ENCODE results near the gene PCSK1N. TPM values are rescaled to one million over a fixed set of nuclear protein-coding genes. Genes with fewer than 3 reads are reported as not detected.

Gene PCSK1N
- total RNA-seq, 1 experiment from 2014 or later = 0.22 TPM

DNA sequence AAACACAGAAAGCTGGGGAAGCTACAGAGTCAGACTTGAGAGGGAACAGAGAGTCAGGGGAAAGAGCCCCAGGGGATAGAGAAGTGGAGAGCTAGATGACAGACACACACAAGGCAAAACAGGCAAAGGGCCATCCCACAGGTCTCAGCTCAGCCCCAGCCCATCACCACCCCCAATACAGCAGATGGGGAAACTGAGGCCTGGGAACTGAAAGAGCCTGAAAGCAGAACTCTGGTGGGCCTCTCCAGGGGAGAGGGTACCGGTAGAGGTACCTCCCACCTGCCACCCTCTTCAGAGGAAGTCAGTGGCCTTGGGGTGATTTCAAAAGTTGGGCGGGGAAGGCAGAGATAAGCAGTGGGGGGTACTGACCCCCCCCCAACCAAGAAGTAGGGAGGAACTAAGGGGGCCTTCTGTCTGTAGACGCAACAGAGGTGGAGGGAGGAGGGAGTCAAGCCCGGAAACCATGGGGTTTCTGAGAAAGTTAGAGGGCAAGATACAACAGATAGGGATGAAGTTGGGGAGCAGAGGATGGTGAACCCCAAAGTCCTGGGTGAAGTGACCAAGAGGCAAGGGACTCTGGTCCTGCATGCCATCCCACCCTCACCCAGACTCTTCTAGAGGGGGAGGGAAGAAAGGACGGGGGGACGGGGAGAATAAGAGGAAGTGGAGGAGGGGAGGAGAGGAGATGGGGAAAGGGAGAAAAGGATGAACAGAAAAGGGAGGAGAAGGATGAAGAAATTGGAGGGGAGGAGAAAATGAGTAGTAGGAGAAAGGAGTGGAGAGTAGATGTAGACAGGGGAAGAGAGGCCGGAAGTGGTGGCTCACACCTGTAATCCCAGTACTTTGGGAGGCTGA lies 45.8 kb downstream of the PCSK1N start:
- no peak overlapping the region for H3K4me2 ChIP-seq (ENCODE audit: low read length)
- H3K79me2 ChIP-seq (ENCODE audit: insufficient read depth, low read length) = no peaks in the 10 kb centered on the region
- BruUV-seq (replicated peaks) = no TSS peak
- no peaks in the 10 kb centered on the region for H3K9me2 ChIP-seq (ENCODE audit: insufficient read depth)
- H3K9ac ChIP-seq (ENCODE audit: low read length) = no peak overlapping the region
- RAD21 ChIA-PET (ENCODE audit: low non-redundant PET in 1 of 2, low total read pairs in 2 of 2, uncharacterized antibody in 2 of 2, unreplicated experiment in 2 of 2) = no interaction called here
- no peak overlapping the region for H2AFZ ChIP-seq (ENCODE audit: low read depth, low read length, poor library complexity, severe bottlenecking)
- CTCF ChIA-PET = no interaction called here
- no peak overlapping the region for H3K4me3 ChIP-seq (replicated peaks in 1 of 2; ENCODE audit: low read depth in 1 of 2, low read length in 2 of 2)
- DNase-seq (ENCODE audit: low read depth, low spot score) = no peak
- TF ChIP-seq EZH2phosphoT487 (IDR thresholded peaks at IDR 0.05; ENCODE audit: borderline replicate concordance) (no peak), YY1 (IDR thresholded peaks at IDR 0.05; ENCODE audit: extremely low read depth, insufficient replicate concordance, low read depth, low read length) (no peak), ELF1 (IDR thresholded peaks at IDR 0.05; ENCODE audit: borderline replicate concordance, low read depth) (no peak), RAD21 (IDR thresholded peaks at IDR 0.05; ENCODE audit: low read depth) (no peak), POLR2AphosphoS5 (IDR thresholded peaks at IDR 0.05; ENCODE audit: low read depth, low read length) (no peak), ZNF274 (IDR thresholded peaks at IDR 0.05; ENCODE audit: low read depth, low read length) (no peak), SIN3A (IDR thresholded peaks at IDR 0.05; ENCODE audit: low read depth) (no peak), ATF3 (IDR thresholded peaks at IDR 0.05) (no peak), TCF7L2 (IDR thresholded peaks at IDR 0.05; ENCODE audit: borderline replicate concordance, extremely low read depth, insufficient read depth, insufficient read length) (no peak), SP1 (IDR thresholded peaks at IDR 0.05; ENCODE audit: low read depth) (no peak)
- TF ChIP-seq, protein P1, sequence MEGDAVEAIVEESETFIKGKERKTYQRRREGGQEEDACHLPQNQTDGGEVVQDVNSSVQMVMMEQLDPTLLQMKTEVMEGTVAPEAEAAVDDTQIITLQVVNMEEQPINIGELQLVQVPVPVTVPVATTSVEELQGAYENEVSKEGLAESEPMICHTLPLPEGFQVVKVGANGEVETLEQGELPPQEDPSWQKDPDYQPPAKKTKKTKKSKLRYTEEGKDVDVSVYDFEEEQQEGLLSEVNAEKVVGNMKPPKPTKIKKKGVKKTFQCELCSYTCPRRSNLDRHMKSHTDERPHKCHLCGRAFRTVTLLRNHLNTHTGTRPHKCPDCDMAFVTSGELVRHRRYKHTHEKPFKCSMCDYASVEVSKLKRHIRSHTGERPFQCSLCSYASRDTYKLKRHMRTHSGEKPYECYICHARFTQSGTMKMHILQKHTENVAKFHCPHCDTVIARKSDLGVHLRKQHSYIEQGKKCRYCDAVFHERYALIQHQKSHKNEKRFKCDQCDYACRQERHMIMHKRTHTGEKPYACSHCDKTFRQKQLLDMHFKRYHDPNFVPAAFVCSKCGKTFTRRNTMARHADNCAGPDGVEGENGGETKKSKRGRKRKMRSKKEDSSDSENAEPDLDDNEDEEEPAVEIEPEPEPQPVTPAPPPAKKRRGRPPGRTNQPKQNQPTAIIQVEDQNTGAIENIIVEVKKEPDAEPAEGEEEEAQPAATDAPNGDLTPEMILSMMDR (IDR thresholded peaks at IDR 0.05 in 2 of 3, conservative IDR thresholded peaks at IDR 0.05 in 1 of 3; ENCODE audit: borderline replicate concordance in 1 of 3, insufficient read depth in 1 of 3, low read depth in 2 of 3, low read length in 2 of 3) = no peak
- TF ChIP-seq, protein P2, sequence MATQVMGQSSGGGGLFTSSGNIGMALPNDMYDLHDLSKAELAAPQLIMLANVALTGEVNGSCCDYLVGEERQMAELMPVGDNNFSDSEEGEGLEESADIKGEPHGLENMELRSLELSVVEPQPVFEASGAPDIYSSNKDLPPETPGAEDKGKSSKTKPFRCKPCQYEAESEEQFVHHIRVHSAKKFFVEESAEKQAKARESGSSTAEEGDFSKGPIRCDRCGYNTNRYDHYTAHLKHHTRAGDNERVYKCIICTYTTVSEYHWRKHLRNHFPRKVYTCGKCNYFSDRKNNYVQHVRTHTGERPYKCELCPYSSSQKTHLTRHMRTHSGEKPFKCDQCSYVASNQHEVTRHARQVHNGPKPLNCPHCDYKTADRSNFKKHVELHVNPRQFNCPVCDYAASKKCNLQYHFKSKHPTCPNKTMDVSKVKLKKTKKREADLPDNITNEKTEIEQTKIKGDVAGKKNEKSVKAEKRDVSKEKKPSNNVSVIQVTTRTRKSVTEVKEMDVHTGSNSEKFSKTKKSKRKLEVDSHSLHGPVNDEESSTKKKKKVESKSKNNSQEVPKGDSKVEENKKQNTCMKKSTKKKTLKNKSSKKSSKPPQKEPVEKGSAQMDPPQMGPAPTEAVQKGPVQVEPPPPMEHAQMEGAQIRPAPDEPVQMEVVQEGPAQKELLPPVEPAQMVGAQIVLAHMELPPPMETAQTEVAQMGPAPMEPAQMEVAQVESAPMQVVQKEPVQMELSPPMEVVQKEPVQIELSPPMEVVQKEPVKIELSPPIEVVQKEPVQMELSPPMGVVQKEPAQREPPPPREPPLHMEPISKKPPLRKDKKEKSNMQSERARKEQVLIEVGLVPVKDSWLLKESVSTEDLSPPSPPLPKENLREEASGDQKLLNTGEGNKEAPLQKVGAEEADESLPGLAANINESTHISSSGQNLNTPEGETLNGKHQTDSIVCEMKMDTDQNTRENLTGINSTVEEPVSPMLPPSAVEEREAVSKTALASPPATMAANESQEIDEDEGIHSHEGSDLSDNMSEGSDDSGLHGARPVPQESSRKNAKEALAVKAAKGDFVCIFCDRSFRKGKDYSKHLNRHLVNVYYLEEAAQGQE (IDR thresholded peaks at IDR 0.05; ENCODE audit: low read depth) = no peak
- no peaks in the 10 kb centered on the region for H3K36me3 ChIP-seq (ENCODE audit: control insufficient read depth in 1 of 2, insufficient read depth in 2 of 2, low read length in 2 of 2)
- intact Hi-C loops (cut with micrococcal nuclease) = no loop called here
- H3K27ac ChIP-seq (ENCODE audit: low read depth, low read length) = no peak overlapping the region
- H4K20me1 ChIP-seq (ENCODE audit: insufficient read depth) = no peaks in the 10 kb centered on the region
- no peaks in the 10 kb centered on the region for H3K27me3 ChIP-seq (ENCODE audit: insufficient read depth, low read length)
- ATAC-seq = no peak
- no peaks in the 10 kb centered on the region for H3K9me3 ChIP-seq (ENCODE audit: control insufficient read depth in 1 of 2, insufficient read depth in 1 of 2, low read depth in 1 of 2, low read length in 2 of 2)
- POLR2A ChIA-PET = no interaction called here
- peaks cover under 1 to 4% of the 10 kb centered on the region in 2 experiments; a peak in 3 of 4 replicates for H3K4me1 ChIP-seq (ENCODE audit: control insufficient read depth in 1 of 2, insufficient read depth in 2 of 2, low read length in 2 of 2)

Data from HCT116 (cell line).